AG20443 (cell line): ENCODE results near the gene FGFBP3.
"Not testable (repeated sequence)": the region's sequence is repeated elsewhere in the genome, so short reads cannot be mapped to it uniquely, and the experiment has no call there.

Source experiments
- DNase-seq: peaks from one replicate; pipeline ENCODE4 v3.0.0; 2012; ENCODE audit warnings: low spot score, mixed read lengths

The FGFBP3 gene

DNA sequence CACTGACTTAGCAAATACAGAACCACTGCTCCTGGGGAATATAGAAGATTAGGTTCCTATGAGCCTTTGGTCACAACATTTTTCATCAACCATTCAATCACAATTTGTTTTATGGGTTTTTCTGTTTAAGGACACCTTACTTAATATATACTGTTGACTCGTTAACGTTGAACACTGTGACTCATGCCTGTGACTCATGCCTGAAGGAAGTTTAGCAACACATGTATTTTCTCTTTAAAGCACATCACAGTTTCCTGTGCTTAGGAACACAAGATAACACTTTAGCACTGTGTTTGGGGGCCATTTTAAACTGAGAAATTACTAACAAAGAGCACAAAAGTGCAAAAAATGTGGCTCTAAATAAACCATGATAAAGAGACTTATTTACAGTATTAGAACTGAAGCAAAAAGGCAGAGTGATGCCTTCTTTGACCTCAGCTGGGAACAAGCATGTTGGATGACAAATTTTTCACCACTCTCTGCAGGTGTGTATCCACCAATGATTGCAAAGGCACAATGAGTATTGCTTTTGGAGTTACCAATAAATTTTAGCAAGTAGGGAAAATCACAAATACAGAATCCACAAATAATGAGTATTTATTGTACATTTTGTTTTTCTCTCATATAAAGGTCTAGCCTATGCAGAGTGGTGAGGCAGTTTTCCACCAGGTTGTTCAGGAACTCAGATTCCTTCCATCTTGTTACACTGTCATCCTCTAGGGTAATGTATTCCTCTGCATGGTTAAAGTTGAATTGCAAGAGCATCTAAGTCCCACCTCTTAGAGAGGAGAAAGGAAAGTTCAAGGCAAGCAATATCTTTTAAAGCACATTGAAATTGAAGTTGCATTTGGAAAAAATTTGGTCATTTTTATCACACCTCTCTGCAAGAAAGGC is 7.3 kb downstream of the FGFBP3 start:
- peak; percentile 51 for DNase-seq

DNA sequence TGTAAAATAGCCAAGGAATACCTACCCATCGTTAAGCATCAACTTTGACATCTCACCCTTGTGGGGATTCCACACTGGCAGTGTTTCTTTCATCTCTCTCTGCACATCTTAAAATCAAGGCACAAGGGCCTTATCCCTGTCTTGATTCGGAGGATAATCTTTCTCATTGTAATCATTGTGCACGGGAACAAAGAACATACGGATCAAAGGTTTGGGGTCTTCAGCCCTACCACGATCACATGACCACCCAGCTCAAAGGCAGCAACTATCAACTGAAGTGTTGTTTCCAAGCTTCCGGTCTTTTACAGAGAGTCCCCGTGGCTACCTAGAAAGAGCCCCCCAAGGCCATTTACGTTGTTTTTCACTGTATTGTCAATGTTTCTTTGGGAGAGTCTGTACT is 11.9 kb downstream of the FGFBP3 start:
- DNase-seq = no peak

DNA sequence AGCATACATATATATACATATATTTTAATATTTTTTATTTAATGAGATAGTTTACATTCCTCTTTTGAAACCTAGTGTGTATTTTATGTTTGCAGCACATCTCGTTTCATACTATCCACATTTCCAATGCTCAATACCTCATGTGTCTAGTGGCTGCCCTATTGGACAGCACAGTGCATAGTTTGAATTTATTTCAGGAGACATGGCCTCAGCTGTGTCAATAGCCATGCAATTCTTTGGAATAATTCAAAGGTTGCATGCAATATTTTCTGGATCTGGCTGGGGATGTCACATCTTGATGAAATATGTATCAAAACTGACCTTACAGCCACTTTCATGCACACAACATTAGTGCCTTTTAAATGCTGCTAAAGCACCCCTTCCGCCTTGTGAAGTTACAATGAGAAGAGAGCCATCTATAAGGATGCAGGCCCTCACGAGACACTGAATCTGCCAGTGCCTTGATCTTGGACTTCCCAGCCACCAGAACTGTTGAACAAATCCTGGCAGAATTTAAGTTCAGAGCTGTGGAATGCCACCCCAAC is 13.0 kb downstream of the FGFBP3 start:
- DNase-seq = no peak

DNA sequence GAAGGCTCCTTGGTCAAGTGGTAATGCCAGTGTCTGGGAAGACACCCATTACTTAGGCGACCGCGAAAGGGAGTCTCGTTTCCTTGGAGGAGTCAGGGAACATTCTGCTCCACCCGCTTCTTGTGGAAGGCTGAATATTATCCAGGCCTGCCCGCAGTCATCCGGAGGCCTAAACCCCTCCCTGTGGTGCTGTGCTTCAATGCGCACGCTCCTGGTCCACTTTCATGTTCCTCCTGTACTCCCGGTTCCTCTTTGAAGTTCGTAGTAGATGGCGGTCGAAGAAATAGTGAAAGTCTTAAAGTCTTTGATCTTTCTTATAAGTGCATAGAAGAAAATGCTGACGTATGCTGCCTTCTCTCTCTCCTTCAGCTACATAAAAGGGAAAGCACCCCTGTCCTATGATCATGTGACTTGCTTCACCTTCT is 15.0 kb downstream of the FGFBP3 start:
- DNase-seq = not testable (repeated sequence)

DNA sequence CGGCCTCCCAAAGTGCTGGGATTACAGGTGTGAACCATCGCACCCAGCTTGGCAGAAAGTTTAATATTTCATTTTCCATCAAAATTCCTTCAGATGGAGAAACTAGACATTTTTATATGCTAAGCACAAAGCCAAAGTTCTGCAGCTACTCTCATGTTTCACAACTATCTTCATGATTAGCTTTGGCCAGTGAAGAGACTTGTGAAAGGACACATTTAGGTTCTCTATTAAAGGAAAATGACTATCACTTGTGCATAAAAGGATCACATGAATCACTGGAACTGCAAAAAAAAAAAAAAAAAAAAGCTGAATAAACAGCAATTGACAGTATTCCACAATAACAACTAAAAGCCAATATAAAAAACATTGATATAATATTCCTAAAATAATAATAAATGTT is 16.2 kb downstream of the FGFBP3 start:
- DNase-seq = no peak

DNA sequence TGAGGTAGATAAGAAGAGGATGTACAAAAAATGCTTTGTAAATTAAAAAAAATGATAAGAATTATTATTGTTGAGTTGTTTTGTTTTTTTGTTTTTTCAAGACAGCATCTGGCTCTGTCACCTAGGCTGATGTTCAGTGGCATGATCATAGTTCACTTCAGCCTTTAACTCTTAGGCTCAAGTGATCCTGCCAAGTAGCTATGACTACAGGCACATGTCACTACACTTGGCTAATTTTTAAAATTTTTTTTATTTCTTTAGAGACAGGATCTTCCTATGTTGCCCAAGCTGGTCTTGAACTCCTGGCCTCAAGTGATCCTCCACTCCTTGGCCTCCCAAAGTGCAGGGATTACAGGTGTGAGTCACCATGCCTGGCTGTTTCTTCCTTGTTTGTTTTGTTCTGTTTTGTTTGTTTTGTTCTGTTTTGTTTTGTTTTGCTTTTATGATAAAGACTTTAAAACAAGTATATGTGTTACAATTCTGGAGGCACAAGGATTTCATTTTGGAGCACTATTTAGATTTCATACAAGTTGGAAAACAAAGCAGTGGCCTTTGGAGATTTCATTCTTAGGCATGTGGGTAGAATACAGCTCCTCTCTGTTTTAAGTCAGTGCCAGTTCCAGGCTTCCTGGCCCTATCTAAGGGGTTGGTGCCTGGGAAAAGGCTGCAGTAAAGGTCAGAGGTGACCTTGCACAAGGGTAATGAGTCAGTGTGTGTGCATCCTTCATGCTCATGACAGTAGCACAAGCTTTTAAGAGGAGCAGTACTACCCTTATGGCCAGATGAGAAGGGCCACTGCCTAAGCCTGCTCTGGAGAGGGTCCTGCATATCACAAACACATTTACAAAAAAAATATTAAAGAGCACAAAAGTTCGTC is 17.9 kb downstream of the FGFBP3 start:
- DNase-seq = no peak

DNA sequence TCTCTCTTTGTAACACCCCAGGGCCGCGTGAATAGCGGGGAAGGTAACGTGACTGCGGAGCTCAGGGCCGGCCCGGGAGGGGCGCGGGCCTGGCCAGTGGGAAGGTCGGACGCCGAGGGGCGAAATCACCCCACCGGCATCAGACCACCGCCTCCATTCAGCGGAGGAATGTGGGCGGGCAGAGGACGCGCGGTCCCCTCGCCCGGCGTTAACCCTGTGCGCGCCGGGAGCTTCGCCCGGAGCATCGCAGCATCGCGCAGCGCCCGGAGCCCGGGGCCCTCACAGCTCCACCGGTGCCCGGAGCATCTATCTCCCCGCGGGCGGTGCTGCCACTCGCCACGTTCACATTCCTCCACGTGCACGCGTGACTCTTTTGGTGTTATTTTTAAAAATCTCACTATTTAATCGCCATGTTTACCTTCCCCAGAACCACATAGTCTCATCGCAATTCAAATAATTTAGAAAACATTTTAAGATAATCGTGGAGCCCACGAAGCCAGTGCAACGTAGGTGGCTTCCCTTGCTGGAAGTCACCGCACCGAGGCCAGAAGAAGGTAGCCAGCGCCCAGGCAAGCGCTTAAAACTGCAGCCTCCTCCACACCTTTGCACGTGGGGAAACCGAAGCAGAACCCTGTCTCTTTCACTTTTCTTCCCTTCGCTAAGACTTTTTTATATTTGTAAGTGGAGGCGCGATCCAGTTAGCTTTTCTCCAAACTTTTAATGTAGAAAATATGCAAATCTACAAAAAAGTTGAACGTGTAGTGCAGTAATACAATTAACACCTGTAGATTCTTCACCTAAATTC is 21.8 kb downstream of the FGFBP3 start:
- DNase-seq = peak; percentile 57

DNA sequence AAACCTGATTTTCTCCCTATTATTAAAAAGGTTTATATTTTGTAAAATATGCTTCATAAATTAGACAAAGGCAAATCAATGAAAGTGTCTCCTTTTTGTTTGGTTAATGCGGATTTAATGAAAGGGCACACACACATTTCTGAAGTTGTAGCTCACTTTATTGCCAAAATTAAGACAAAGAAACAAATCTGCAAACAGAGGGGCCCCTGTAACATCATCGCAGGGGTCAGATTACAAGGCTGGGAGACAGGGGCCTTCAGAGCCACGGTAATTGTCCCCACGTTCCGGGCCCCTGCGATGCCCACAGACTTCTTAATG is 22.4 kb downstream of the FGFBP3 start:
- no peak for DNase-seq

DNA sequence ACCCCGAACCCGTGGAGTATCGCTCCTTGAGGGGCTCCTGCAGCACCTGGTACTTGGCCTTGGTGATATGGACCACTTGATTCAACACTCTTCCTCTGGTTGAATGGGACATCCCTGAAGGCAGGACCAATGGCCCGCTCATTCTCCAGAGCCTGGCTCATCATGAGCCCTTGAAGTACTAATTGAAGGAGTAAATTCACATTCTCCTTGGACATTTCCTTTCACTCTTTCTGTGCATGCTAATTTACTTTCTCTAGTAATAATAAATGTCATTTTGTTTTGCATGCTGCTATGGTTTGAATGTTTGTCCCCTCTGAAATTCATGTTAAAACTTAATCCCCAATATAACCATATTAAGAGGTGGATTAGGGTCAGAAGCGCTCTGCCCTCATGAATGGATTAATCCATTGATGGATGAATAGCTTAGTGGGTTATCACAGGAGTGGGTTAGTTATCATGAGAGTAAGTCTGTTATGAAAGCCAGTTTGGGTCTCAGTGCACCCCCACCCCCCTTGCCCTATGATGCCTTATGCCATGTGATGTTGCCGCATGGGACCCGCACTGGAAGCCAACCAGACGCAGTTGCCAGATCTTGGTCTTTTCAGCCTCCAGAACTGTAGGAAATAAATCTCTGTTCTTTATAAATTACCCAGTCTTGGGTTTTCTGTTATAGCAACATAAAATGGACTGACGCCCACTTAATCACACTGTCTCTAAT is 23.8 kb downstream of the FGFBP3 start:
- DNase-seq = no peak

DNA sequence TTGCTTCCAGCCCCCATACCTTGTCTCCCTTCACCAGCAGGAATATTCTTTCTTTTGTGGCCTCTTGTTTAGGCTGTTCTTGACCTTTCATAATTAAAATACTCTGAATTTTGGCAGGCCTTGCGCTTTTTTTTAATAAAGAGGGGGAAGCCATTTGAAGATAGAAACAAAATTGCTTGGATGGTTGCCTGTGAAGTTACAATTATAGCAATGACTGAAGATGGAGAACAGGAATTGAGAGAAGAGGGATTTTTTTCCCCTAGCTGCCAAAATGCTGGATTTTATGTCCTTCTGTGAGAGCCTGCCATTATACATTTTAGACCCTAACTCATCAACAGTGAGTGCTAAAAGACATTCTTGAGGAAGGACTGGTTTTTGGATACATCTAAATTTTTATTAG is 24.8 kb downstream of the FGFBP3 start:
- DNase-seq = no peak

DNA sequence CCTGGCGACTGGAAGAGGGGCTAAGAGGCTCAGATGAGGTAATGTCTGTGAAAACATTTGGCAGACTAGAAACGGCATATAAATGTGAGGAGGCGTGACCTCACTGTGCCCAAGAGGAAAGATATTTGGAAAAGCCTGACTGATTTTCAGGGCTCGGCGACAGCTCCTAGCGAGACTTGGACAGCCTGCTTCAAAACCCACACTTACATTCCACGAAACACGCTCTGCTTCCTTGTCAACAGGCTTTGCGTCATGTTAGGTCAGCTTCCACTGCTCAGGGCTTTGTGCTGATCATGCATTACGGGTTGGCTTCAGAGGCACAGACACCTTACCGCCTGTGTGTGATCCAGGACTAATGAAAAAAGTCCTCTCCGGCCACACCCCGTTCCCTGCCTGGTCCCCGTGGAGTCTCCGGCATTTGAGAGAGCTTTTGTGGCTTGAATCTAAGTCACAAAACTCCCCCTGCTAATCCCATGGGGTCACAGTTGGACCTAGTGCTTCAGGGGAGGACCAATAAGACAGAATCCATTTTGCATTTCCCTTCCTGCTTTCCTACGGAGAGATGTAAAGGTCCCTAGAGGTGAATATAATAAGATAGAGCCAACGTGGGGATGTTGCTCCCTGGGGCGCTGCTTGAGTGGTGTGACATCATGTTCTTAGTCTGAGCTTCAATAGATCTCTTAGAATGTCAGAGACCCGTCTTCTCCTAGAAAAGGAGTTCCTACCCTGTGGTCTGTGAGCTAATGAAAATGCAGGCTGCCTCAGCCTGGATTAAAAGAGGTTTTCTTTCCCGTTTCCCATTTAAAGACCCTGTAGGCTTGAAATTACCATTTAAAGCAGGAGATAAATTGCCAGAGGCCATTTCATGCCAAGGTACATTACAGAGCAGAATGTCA is 25.5 kb downstream of the FGFBP3 start:
- DNase-seq = peak; percentile 73

DNA sequence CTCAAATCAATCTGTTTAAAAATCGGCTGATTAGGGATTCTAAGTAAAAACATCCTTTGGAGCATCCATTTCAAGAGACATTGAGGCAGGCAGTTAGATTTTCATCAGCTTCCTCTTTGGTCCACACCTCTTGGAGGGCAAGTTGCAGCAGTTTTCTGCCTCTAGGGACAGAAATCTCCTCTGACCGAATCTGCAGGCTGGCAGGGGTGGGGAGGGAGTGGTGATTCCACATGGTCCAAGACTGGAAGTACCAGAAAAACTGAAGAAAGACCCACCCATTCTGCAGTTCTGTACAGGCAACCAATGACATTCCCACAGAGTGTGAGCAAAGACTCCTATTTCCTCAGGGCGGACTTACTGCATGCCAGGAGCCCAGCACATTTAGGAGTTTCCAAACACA is 29.0 kb downstream of the FGFBP3 start:
- DNase-seq = peak; percentile 50

DNA sequence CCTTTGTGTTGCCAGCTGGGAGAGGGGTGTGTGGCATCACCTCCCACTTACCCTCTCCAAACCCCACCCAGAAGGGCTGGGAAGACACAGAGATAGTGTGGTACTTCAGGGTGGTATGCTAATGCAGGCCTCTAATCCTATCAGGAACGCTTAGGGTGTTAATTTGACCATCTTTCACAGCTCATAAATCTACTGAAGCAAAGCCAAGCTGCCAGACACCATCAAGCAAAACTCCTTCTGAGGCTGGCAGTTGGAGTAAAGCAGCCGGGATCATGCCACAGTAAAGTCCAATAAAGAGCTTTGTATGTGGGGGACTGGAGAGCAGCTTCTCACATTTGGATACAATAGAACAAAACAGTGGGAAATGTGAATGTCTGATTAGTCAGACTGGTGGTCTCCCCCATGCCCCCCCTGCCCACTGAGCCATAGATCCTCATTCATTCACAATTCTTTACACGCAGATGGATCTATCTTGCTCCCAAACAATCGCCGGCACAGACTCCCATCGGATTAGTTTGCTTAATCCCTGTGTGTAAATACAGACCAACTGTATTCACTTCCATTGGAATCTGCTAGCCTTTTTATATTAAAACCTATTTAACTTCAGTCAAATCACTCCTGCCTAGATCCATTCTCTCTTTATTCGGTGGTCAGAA is 29.6 kb downstream of the FGFBP3 start:
- no peak for DNase-seq

DNA sequence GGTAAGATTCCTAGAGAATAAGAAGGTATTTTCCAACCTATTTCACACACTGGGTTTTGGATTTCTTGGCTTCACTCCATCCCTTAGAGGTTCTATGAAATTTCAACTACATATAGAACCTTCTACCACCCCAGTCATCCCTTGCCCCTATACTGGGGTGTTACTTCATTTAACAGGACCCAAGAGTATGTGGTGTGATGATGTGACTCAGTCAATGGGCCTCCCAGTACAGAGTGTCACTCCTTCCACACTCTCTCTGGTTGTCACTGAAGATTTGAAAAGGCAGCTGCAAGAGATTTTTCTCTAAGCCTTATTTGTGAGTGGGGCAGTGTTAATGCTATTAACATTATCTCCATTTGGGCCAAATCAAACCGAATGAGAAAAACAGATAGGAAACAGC is 33.5 kb downstream of the FGFBP3 start:
- no peak for DNase-seq

DNA sequence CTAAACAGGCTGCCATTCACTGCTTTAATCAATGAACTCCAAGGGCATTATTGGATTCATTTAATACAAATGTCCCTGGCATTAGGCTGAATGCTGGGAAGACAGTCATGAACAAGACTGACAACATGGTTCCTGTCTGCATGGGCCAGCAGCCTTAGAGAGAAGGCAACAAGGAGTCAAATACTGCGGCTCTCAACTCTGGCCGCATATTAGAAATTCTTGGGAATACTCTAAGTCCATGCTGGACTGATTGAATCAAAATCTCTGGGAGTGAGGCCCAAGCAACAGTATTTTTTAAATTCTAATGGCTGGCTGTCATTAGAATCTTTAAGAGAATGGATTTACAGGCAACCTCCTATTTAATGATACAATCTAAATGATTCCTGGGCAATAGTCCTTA is 34.1 kb downstream of the FGFBP3 start:
- no peak for DNase-seq

DNA sequence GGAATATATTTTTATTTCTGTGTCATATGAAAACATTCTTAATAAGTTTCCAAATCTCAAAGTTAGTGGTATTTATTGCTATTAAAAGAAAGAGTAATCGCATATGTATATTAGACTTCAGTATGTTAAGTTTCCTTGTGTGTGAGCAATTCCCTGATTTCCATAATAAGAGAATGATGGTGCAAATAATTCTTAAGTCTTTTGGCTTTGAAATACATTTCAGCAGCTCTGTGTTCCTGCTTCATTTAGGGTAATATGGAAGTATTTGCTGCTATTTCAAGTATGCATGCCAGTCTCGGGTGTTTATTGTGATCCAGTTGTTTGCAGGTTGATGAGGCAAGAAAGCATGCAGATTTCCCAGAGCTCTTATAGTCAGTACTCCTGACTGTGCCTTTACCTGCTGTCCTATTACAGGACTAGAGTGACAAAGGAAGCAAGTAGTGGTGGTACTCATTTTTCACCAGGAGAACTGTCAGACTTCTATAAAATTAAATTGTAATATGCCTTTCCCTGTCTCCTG is 43.7 kb downstream of the FGFBP3 start:
- no peak for DNase-seq

DNA sequence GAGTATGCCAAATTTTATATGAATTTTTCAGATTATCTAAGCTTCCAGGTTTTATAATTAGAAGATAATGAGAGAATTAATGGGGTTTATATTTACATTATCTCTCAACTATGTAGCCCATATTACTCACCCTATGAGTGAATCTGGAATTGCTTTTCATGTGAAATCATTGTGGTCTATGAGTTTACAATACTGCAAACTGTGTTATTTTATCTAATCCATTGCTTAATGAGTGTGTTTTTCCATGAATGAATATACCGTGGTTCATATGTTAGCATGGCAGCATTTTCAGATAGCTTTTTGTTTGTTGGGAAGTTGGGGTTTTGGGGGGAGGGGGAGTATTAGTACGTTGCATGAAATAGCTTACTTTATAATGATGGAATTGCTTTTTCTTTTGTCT is 44.5 kb downstream of the FGFBP3 start:
- no peak for DNase-seq

DNA sequence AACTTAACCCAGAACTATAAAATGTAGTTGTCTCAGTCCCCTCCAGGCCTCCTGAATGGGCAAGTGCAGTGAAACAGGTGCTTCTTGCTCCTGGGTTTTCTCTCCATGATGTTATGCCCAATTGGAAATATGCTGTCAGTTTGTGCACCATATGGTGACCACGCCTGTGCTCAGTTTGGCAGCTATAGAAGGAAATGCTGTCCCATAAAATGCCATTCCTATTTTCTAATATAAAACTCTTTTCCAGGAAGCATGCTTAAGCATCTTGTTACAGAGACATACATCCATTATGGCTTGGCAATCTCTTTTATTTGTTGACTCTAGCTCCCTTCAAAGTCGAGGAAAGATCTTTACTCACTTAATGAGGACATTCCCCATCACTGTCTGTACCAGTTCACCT is 45.2 kb downstream of the FGFBP3 start:
- DNase-seq = no peak

DNA sequence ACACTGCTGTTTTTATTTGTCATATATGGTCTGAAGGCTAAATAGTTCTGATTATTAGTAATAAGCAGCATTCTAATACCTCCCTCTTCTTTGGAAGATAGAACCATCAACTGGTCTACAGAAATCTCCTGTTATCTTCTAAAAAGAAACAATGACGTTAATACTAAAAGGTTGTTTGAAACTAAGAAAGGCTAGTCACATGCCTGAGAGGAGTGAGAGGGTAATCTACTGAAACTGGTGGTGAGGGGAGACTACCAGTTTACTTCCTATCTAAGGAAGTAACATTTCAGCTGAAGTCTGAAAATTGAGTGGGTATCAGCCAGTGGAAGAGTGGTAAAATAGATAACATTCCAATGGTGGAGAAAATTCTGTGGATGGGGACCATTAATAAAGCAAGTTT is 48.4 kb downstream of the FGFBP3 start:
- no peak for DNase-seq

DNA sequence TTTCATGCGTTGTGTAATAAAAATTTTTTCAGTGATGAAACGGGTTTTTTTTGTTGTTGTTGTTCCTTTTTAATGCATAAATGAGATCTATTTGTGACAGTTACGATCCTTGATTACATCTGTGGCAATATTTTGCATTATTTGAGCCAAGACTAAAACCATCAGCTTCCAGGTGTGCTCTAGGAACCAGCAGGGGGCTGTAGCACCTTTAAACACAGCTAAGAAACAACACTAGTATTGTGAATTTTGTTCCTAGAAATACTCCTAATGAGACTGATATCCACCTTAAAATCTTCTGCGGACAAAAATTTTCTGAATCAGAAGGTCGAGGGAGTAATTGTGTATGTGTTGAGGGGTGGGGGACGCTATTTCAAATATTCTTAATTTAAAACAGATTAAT is 52.6 kb downstream of the FGFBP3 start:
- DNase-seq = no peak
